HFFc6 (cell line): ENCODE data around the gene PEF1. TPM values are rescaled to one million over a fixed set of nuclear protein-coding genes. Genes with fewer than 3 reads are reported as not detected.

Experiments
- DNase-seq: peaks from one replicate; pipeline ENCODE4 v3.0.0-alpha.2; 2018
- H3K27ac Mint-ChIP-seq: 2 replicates; pipeline ENCODE4 v1.8.0; 2020; ENCODE audit warnings: mild to moderate bottlenecking, mixed read lengths
- H3K27me3 Mint-ChIP-seq: 2 replicates; pipeline ENCODE4 v1.8.0; 2021; ENCODE audit warnings: mild to moderate bottlenecking, moderate library complexity, mixed read lengths; ENCODE audit not compliant: insufficient read depth
- H3K36me3 Mint-ChIP-seq: 2 replicates; pipeline ENCODE4 v1.8.0; 2021; ENCODE audit warnings: low read depth, mixed read lengths
- H3K4me1 Mint-ChIP-seq: 2 replicates; pipeline ENCODE4 v1.8.0; 2020; ENCODE audit warnings: low read depth, mixed read lengths
- H3K4me3 Mint-ChIP-seq: 2 replicates; pipeline ENCODE4 v1.8.0; 2020; ENCODE audit warnings: mild to moderate bottlenecking, moderate library complexity, mixed read lengths
- H3K9me3 Mint-ChIP-seq: 2 replicates; pipeline ENCODE4 v1.8.0; 2020; ENCODE audit warnings: mild to moderate bottlenecking, mixed read lengths
- CTCF ChIP-seq: fragments of 200-600 bp; sonication (generic); IDR thresholded peaks from 2 replicates; pipeline ENCODE4 v1.5.0; 2021; ENCODE audit warnings: antibody characterized with exemption, mild to moderate bottlenecking
- long read RNA-seq: library from polyadenylated mRNA; unstranded; transcript quantifications from one replicate; pipeline ENCODE4 v2.0.0, GENCODE V29; 2019
- total RNA-seq, 6 experiments: library from RNA; stranded (reverse); fragmentation: NEBNext Ultra II Directional; extraction: Animal tissue kit (Norgen Biotek cat#: 25700); gene quantifications; 2 replicates in 1 of 6; 3 replicates in 5 of 6; pipeline ENCODE4 v1.2.3, GENCODE V29; 2021

Gene PEF1
- 10 to 100 TPM; 65.8 to 81.3 (median 69.3) TPM for total RNA-seq
- long read RNA-seq, transcript PEF1-205 (4 exons, 750 nt), result minor isoform, 8 of 191 reads
- long read RNA-seq, transcript PEF1-201 (5 exons, 1,629 nt), result major isoform, 157 of 191 reads
- long read RNA-seq, partial matches to known transcripts, result 14 of 191 reads
- long read RNA-seq, other reads (novel, unspliced or antisense), result 12 of 191 reads

GRCh38 chr1:31644560-31645273, at the start of gene PEF1:
Gene PEF1, minus strand, starts transcription at chr1:31644876. Its CDS starts 12 bp downstream, at chr1:31644864.
- H3K27ac Mint-ChIP-seq, result peak within 1 kb of the TSS; percentile 100
- H3K36me3 Mint-ChIP-seq, result no peaks in the 10 kb centered on the region
- peak within 1 kb of the TSS; percentile 97 for H3K4me3 Mint-ChIP-seq
- DNase-seq, result peak; percentile 98
- H3K4me1 Mint-ChIP-seq, result peaks cover 37% of the 10 kb centered on the region
- no peaks in the 10 kb centered on the region for H3K9me3 Mint-ChIP-seq
- TF ChIP-seq CTCF, result no peak
- no peaks in the 10 kb centered on the region for H3K27me3 Mint-ChIP-seq

- Mint-ChIP-seq H3K36me3 (peaks cover 35% of the 10 kb centered on the region), H3K4me1 (peaks cover 51% of the 10 kb centered on the region), H3K9me3 (no peaks in the 10 kb centered on the region), H3K27me3 (peaks cover 2% of the 10 kb centered on the region), H3K4me3 (no peak overlapping the region), H3K27ac (peak overlapping the region; percentile 48; the same call in 1 of the 2 replicates)
- no peak for TF ChIP-seq CTCF
- DNase-seq, result no peak
Observed at GRCh38 chr1:31693231-31693630, 48.6 kb upstream of the PEF1 start.

- DNase-seq, result no peak
- peaks cover 33% of the 10 kb centered on the region for H3K36me3 Mint-ChIP-seq
- TF ChIP-seq CTCF, result no peak
- peaks cover 54% of the 10 kb centered on the region for H3K4me1 Mint-ChIP-seq
- peaks cover 2% of the 10 kb centered on the region for H3K27me3 Mint-ChIP-seq
- H3K4me3 Mint-ChIP-seq, result no peak overlapping the region
- H3K27ac Mint-ChIP-seq, result peak overlapping the region; percentile 48; the same call in 1 of the 2 replicates
- no peaks in the 10 kb centered on the region for H3K9me3 Mint-ChIP-seq
Observed at GRCh38 chr1:31691951-31692350, 47.3 kb upstream of the PEF1 start.

- H3K27me3 Mint-ChIP-seq, result peaks cover 2% of the 10 kb centered on the region
- peaks cover 38% of the 10 kb centered on the region for H3K36me3 Mint-ChIP-seq
- no peaks in the 10 kb centered on the region for H3K9me3 Mint-ChIP-seq
- H3K27ac Mint-ChIP-seq, result no peak overlapping the region; the same call in 1 of the 2 replicates
- no peak for DNase-seq
- H3K4me3 Mint-ChIP-seq, result no peak overlapping the region
- H3K4me1 Mint-ChIP-seq, result peaks cover 59% of the 10 kb centered on the region
- TF ChIP-seq CTCF, result no peak
Observed at GRCh38 chr1:31691446-31691845, 46.8 kb upstream of the PEF1 start.

GRCh38 chr1:31690921-31691320, 46.2 kb upstream of the PEF1 start:
- Mint-ChIP-seq H3K4me3 (no peak overlapping the region), H3K27ac (peak overlapping the region; percentile 92)

More at GRCh38 chr1:31690921-31691320, 46.2 kb upstream of the PEF1 start:
- TF ChIP-seq CTCF, result no peak
- Mint-ChIP-seq H3K27me3 (peaks cover 2% of the 10 kb centered on the region), H3K4me1 (peaks cover 60% of the 10 kb centered on the region), H3K36me3 (peaks cover 42% of the 10 kb centered on the region), H3K9me3 (no peaks in the 10 kb centered on the region)
- DNase-seq, result no peak
